ENCODE measurements around the gene CEP78. TPM values are rescaled to one million over a fixed set of nuclear protein-coding genes. Genes with fewer than 3 reads are reported as not detected.
A peak's percentile ranks its signal among the peaks of the same experiment; 100 is the strongest.

The CEP78 gene
- total RNA-seq, 6 experiments from 2014 or later: 5.5 to 10.4 (median 8.7) TPM

DNA sequence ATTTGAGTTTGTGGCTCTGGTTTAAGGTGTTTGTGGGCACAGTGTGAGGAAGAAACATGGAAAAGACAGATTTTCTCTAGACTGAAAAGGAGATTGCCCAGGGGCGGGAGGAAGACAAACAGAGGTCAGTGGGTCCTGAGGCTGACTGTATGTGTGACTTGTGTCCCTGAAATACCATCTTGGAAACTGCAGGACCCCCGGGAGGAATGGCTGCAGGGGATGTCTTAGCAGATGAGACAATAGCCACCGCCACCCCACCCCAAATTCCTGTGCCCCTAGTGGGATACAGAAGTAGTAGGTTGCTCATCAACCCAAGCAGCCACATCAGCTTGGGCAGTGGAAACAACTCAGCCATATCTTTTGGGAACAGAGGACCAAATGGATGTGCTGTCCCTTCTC is 59.3 kb downstream of the CEP78 start:
- Histone ChIP-seq H3K9me3 (no peaks in the 10 kb centered on the region), H3K27ac (peak overlapping the region in 1 of 3 donors; percentile 86), H3K4me3 (no peak overlapping the region), H3K4me1 (peaks cover 0 to 47% (median 0%) of the 10 kb centered on the region in 4 donors), H3K27me3 (no peaks in the 10 kb centered on the region), H3K36me3 (no peaks in the 10 kb centered on the region)
- ATAC-seq: no peak
- no peak for TF ChIP-seq POLR2A (IDR thresholded peaks at IDR 0.05)
- TF ChIP-seq, protein P1, sequence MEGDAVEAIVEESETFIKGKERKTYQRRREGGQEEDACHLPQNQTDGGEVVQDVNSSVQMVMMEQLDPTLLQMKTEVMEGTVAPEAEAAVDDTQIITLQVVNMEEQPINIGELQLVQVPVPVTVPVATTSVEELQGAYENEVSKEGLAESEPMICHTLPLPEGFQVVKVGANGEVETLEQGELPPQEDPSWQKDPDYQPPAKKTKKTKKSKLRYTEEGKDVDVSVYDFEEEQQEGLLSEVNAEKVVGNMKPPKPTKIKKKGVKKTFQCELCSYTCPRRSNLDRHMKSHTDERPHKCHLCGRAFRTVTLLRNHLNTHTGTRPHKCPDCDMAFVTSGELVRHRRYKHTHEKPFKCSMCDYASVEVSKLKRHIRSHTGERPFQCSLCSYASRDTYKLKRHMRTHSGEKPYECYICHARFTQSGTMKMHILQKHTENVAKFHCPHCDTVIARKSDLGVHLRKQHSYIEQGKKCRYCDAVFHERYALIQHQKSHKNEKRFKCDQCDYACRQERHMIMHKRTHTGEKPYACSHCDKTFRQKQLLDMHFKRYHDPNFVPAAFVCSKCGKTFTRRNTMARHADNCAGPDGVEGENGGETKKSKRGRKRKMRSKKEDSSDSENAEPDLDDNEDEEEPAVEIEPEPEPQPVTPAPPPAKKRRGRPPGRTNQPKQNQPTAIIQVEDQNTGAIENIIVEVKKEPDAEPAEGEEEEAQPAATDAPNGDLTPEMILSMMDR (IDR thresholded peaks at IDR 0.05): no peak
- 80% methylated on average over 2 of the region's 3 CpGs for WGBS (ENCODE audit: insufficient coverage, low coverage, low lambda C conversion rate, missing lambda C conversion rate)
- DNase-seq: no peak
- intact Hi-C loops (cut with DNase I): no loop called here

- Histone ChIP-seq H3K27me3 (no peaks in the 10 kb centered on the region), H3K4me3 (peak overlapping the region in 2 of 3 donors; percentile 76 to 89), H3K9me3 (no peaks in the 10 kb centered on the region), H3K27ac (peak overlapping the region; percentile 39 to 86 (median 75)), H3K4me1 (peaks cover 0 to 53% (median under 1%) of the 10 kb centered on the region in 4 donors), H3K36me3 (peaks cover 0 to under 1% (median 0%) of the 10 kb centered on the region in 4 donors)
- intact Hi-C loops (cut with DNase I): no loop called here
- TF ChIP-seq, protein P1 (IDR thresholded peaks at IDR 0.05): no peak
- TF ChIP-seq POLR2A (IDR thresholded peaks at IDR 0.05): no peak
- ATAC-seq (peak; percentile 7 to 22 (median 18)), DNase-seq (no peak)
- WGBS (ENCODE audit: insufficient coverage, low coverage, low lambda C conversion rate, missing lambda C conversion rate): 19% methylated on average over 4 of the region's 6 CpGs
Observed at GRCh38 chr9:78295731-78296130, 59.9 kb downstream of the CEP78 start.

DNA sequence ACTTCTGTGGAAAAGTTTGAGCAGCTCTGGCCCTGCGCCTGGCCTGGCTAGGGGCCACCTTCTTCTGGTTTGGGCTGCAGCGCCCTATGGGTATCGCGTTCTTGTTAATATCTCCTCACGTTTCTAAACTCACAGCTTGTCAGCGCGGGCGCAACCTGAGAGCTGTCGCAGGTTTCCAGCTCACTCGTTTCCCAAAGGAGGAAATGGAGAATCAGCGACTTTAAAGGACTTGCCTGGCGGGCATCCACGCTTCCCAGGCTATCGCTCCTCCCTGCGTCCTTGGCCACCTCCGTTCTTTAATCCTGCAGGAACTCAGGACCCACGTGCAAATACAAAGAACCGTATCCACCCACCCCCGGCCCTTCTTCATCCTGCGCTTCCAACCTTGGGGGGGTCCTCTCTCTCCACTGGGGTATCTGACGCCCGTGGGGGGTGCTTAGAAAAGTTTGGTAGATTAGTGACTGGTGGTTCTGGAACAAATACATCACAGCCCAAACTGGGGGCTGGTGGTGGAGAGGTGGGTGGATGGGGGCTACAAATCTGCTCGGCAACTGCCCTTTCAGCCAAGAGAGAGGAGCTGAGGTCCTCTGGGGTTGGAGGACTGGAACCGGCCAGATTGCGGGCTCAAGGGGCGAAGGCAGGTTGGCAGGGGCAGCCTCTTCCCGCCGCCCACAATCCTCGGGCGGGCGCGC is 60.5 kb downstream of the CEP78 start:
- DNase-seq (peak; percentile 62 to 76 (median 75)), ATAC-seq (peak; percentile 36 to 46 (median 38))
- TF ChIP-seq, protein P1 (IDR thresholded peaks at IDR 0.05): no peak
- TF ChIP-seq POLR2A (IDR thresholded peaks at IDR 0.05): no peak
- Histone ChIP-seq H3K4me1 (peaks cover 0 to 59% (median 4%) of the 10 kb centered on the region in 4 donors), H3K4me3 (peak overlapping the region; percentile 61 to 89 (median 76)), H3K9me3 (no peaks in the 10 kb centered on the region), H3K27me3 (no peaks in the 10 kb centered on the region), H3K36me3 (peaks cover 0 to 4% (median 0%) of the 10 kb centered on the region in 4 donors), H3K27ac (peak overlapping the region; percentile 43 to 86 (median 75))
- WGBS (ENCODE audit: insufficient coverage, low coverage, low lambda C conversion rate, missing lambda C conversion rate): 17% methylated on average over 16 of the region's 32 CpGs
- intact Hi-C loops (cut with DNase I): no loop called here

- 0% methylated on average over 18 of the region's 76 CpGs for WGBS (ENCODE audit: insufficient coverage, low coverage, low lambda C conversion rate, missing lambda C conversion rate)
- ATAC-seq (peak; percentile 87 to 96 (median 90)), DNase-seq (peak; percentile 90 to 96 (median 95))
- Histone ChIP-seq H3K27ac (peak within 1 kb of the TSS; percentile 43 to 86 (median 75)), H3K4me1 (peaks cover 0 to 64% (median 7%) of the 10 kb centered on the region in 4 donors), H3K4me3 (peak within 1 kb of the TSS; percentile 61 to 89 (median 76)), H3K9me3 (no peaks in the 10 kb centered on the region), H3K36me3 (peaks cover 0 to 5% (median 0%) of the 10 kb centered on the region in 4 donors), H3K27me3 (no peaks in the 10 kb centered on the region)
- TF ChIP-seq POLR2A (IDR thresholded peaks at IDR 0.05): peak; percentile 76
- TF ChIP-seq, protein P1 (IDR thresholded peaks at IDR 0.05): no peak
- intact Hi-C loops (cut with DNase I): no loop called here
Observed at GRCh38 chr9:78296893-78297671, 61.2 kb downstream of the CEP78 start, which contains the start of gene PSAT1. PSAT1 (plus strand) TSS chr9:78297125; CDS start chr9:78297211, 86 bp downstream.

All from right lobe of liver (tissue), 6 donors.